ENCODE results near the gene NR2E3.

- TF ChIP-seq, protein P1, sequence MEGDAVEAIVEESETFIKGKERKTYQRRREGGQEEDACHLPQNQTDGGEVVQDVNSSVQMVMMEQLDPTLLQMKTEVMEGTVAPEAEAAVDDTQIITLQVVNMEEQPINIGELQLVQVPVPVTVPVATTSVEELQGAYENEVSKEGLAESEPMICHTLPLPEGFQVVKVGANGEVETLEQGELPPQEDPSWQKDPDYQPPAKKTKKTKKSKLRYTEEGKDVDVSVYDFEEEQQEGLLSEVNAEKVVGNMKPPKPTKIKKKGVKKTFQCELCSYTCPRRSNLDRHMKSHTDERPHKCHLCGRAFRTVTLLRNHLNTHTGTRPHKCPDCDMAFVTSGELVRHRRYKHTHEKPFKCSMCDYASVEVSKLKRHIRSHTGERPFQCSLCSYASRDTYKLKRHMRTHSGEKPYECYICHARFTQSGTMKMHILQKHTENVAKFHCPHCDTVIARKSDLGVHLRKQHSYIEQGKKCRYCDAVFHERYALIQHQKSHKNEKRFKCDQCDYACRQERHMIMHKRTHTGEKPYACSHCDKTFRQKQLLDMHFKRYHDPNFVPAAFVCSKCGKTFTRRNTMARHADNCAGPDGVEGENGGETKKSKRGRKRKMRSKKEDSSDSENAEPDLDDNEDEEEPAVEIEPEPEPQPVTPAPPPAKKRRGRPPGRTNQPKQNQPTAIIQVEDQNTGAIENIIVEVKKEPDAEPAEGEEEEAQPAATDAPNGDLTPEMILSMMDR (conservative IDR thresholded peaks at IDR 0.05): no peak
- no peak for TF ChIP-seq ZFX (IDR thresholded peaks at IDR 0.05)
These were observed 34.5 kb upstream of the NR2E3 start for GRCh38 chr15:71775856-71776255.
